ENCODE results near the gene RHEX.
"Not testable (repeated sequence)": the region's sequence is repeated elsewhere in the genome, so short reads cannot be mapped to it uniquely, and the experiment has no call there.

The RHEX gene

DNA sequence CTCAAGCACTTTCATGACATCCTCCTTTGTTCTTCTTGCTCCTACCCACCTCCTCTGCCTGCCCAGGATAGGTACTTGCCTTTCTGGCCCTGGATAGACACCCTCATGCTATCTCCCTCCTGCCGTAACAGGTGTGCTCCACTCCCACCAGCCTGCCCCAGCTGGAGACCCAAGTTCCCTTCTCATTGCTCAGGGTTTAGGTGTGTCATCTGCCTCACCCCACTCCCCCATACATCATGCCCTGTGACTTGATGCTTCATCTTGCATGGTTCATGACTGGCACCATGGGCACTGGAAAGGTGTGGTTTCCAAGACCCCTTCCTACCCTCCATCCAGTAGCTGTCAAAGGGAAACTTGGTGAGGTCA lies 5.9 kb downstream of the RHEX start:
- H3K27ac ChIP-seq = no peak overlapping the region

DNA sequence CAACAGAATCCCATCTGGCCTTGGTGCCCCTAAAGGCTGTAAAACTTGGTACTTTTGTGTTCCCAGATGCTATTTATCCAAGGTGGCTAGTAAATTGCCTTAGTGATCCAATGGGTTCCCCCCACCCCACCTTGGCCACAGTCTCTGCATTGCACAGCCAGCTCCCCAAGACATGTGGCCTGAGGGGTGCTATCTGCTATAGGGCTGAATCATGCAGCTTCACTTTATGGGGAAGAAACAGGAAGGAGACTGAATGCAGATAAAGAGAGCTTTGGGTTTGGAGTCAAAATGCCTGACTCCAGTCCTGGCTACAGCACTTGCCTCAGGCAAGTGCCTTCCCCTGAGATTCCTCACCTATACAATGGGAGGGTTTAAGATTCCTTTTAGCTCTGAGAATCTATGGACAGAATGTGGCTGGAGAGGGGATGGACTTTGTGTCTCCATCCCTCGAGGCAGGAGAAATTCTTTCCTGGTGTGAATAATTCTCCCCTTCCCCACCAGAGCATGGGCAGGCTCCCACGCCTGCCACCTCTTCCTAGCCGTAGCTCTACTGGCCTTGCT lies 6.5 kb downstream of the RHEX start:
- no peak overlapping the region for H3K27ac ChIP-seq

More for the DNA sequence above, 5.9 kb downstream of the RHEX start:
- no peak for TF ChIP-seq ZFX (IDR thresholded peaks at IDR 0.05)
- TF ChIP-seq, protein P1, sequence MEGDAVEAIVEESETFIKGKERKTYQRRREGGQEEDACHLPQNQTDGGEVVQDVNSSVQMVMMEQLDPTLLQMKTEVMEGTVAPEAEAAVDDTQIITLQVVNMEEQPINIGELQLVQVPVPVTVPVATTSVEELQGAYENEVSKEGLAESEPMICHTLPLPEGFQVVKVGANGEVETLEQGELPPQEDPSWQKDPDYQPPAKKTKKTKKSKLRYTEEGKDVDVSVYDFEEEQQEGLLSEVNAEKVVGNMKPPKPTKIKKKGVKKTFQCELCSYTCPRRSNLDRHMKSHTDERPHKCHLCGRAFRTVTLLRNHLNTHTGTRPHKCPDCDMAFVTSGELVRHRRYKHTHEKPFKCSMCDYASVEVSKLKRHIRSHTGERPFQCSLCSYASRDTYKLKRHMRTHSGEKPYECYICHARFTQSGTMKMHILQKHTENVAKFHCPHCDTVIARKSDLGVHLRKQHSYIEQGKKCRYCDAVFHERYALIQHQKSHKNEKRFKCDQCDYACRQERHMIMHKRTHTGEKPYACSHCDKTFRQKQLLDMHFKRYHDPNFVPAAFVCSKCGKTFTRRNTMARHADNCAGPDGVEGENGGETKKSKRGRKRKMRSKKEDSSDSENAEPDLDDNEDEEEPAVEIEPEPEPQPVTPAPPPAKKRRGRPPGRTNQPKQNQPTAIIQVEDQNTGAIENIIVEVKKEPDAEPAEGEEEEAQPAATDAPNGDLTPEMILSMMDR (conservative IDR thresholded peaks at IDR 0.05) = no peak

DNA sequence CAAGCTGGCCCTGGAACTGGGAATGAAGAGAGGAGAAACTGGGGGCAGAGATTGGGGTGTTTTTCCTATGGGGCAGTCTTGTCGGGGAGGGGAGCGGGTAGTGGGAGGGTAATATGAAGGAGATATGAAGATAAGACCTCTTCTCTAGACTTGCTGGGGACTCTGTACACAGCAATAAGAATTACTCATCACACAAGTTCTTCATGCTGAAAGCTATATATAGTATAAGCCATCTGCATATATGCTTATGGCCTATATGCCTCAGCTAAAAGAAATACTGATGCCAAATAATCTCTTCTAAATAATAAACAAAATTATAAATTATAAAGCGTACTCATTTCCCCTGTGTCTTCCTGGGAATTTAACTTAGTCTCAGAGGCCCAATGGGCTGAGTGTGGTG lies 7.9 kb downstream of the RHEX start:
- TF ChIP-seq, protein P1 (conservative IDR thresholded peaks at IDR 0.05) = no peak
- no peak for TF ChIP-seq ZFX (IDR thresholded peaks at IDR 0.05)
- no peak overlapping the region for H3K27ac ChIP-seq

More for the DNA sequence above, 6.5 kb downstream of the RHEX start:
- no peak for TF ChIP-seq ZFX (IDR thresholded peaks at IDR 0.05)
- TF ChIP-seq, protein P1 (conservative IDR thresholded peaks at IDR 0.05) = no peak

DNA sequence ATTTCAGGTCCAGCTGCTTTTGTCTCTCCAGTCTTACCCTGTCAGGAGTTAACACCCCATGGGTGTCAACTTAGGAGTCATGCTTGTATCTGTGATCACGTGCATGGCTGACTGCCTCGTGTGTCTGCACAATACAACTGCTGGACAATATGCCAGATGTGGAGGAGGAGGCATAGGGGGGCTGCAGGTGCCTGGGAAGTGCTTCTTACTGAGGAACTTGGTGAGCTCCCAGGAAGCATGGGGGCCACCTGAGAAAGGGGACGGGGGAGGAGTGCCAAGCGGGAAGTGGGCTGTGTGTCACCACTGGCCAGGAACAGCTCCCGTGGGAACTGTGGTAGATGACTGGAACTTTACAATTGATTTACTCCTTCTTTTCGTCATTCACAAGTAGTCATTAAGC lies 9.5 kb downstream of the RHEX start:
- no peak overlapping the region for H3K27ac ChIP-seq
- TF ChIP-seq, protein P1 (conservative IDR thresholded peaks at IDR 0.05) = no peak

DNA sequence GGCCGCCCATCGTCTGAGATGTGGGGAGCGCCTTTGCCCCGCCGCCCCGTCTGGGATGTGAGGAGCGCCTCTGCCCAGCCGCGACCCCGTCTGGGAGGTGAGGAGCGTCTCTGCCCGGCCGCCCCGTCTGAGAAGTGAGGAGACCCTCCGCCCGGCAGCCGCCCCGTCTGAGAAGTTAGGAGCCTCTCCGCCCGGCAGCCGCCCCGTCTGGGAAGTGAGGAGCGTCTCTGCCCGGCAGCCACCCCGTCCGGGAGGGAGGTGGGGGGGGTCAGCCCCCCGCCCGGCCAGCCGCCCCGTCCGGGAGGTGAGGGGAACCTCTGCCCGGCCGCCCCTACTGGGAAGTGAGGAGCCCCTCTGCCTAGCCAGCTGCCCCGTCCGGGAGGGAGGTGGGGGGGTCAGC lies 11.0 kb downstream of the RHEX start:
- not testable (repeated sequence) for H3K27ac ChIP-seq

DNA sequence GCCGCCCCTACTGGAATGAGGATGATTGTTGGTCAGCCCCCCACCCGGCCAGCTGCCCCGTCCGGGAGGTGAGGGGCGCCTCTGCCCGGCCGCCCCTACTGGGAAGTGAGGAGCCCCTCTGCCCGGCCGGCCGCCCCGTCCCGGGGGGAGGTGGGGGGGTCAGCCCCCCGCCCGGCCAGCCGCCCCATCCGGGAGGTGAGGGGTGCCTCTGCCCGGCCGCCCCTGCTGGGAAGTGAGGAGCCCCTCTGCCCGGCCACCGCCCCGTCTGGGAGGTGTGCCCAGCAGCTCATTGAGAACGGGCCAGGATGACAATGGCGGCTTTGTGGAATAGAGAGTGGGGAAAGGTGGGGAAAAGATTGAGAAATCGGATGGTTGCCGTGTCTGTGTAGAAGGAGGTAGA lies 11.5 kb downstream of the RHEX start:
- not testable (repeated sequence) for H3K27ac ChIP-seq

DNA sequence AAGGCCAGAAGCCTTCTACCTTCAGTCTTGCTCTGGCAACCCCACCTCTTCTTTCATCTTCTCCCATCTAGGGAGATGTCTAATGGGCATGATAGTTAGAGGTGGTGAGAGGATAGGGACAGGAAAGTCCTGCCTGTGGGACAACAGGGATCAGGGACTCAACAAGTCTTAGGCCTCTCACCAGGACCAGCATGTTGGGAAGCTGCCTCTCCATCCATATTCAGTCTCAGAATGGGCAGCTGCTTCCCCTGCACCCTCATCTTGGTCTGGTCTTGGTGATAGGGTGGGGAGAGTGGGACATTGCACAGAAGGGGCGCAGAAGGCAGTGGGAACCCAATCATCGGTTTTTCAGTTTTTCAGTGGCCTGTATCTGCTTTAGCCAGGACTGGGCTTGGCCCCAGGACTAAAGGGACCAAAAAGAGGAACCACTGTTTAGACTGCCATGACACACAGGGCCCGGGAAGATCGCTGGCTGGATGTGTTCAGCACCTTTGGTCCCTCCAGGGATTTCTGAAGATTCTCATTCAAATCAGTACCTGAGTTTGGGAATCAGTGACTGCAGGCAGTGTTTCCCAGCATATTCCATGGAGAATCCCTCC lies 12.7 kb downstream of the RHEX start:
- no peak overlapping the region for H3K27ac ChIP-seq
- TF ChIP-seq, protein P1 (conservative IDR thresholded peaks at IDR 0.05) = no peak
- TF ChIP-seq ZFX (IDR thresholded peaks at IDR 0.05) = no peak

DNA sequence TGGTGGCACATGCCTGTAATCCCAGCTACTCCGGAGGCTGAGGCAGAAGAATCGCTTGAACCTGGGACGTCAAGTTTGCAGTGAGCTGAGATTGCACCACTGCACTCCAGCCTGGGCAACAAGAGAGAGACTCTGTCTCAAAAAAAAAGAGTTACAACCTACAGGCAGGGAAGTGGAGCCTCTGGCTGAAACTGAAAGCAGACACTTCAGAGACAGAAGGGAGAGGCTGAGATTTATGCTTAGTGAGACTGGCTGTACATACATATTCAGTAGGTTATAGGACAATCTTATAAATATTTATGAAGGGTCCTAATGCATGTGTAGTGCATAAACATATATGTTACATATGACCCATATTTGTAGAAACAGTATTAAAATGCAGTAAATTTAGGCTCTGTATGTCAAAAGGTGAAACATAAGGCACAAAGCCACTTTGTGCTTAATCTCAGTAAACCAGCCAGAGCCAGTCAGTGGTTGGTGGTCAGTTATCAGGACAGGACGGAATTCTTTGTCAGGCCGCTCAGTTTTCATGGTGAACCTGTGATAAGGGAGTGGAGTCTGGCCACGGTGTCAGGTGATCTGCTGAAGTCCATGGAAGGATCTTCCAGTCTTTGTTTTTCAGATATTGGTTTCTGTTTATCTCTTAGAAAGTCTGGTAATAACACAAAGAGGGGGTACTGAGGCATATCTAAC lies 13.7 kb downstream of the RHEX start:
- TF ChIP-seq, protein P1 (conservative IDR thresholded peaks at IDR 0.05) = no peak
- TF ChIP-seq ZFX (IDR thresholded peaks at IDR 0.05) = no peak
- H3K27ac ChIP-seq = no peak overlapping the region
